Measurements from ENCODE around the gene PRR22. TPM values are rescaled to one million over a fixed set of nuclear protein-coding genes. Genes with fewer than 3 reads are reported as not detected.

The PRR22 gene
- total and polyA plus RNA-seq, 3 donors from 2014 or later: 24.0 to 54.9 (median 35.0) TPM

- H3K36me3 ChIP-seq (ENCODE audit: low read depth, missing control alignments): no peaks in the 10 kb centered on the region
These were observed 16.1 kb upstream of the PRR22 start for GRCh38 chr19:5800361-5801270.

GRCh38 chr19:5799247-5800241 lies 15.0 kb upstream of the PRR22 start:
- H3K27me3 ChIP-seq: no peaks in the 10 kb centered on the region

More at GRCh38 chr19:5800361-5801270, 16.1 kb upstream of the PRR22 start:
- 40 to 42% methylated on average over 9 to 15 of the region's 17 CpGs for WGBS, 2 donors
- H3K27ac ChIP-seq: no peak overlapping the region
- no peak overlapping the region for H3K4me3 ChIP-seq
- TF ChIP-seq POLR2A (IDR thresholded peaks at IDR 0.05): no peak
- TF ChIP-seq CTCF (IDR thresholded peaks at IDR 0.05): no peak
- no peaks in the 10 kb centered on the region for H3K9me3 ChIP-seq
- intact Hi-C loops (cut with DNase I; ENCODE audit: low total_unique reads): no loop called here
- no peaks in the 10 kb centered on the region for H3K27me3 ChIP-seq
- H3K4me1 ChIP-seq: peaks cover 47% of the 10 kb centered on the region
- DNase-seq: no peak

GRCh38 chr19:5798244-5798643 lies 13.7 kb upstream of the PRR22 start:
- peaks cover 40% of the 10 kb centered on the region for H3K4me1 ChIP-seq
- H3K36me3 ChIP-seq (ENCODE audit: low read depth, missing control alignments): no peaks in the 10 kb centered on the region
- TF ChIP-seq CTCF (IDR thresholded peaks at IDR 0.05) (no peak), POLR2A (IDR thresholded peaks at IDR 0.05) (no peak)
- WGBS, 2 donors: 93 to 95% methylated on average over 8 of the region's 8 CpGs
- no peaks in the 10 kb centered on the region for H3K27me3 ChIP-seq
- intact Hi-C loops (cut with DNase I; ENCODE audit: low total_unique reads): no loop called here
- no peaks in the 10 kb centered on the region for H3K9me3 ChIP-seq
- H3K27ac ChIP-seq: peak overlapping the region in 1 of 2 donors; percentile 15
- H3K4me3 ChIP-seq: no peak overlapping the region
- no peak for DNase-seq

More at GRCh38 chr19:5799247-5800241, 15.0 kb upstream of the PRR22 start:
- Histone ChIP-seq H3K36me3 (ENCODE audit: low read depth, missing control alignments) (no peaks in the 10 kb centered on the region), H3K4me3 (no peak overlapping the region), H3K4me1 (peaks cover 47% of the 10 kb centered on the region), H3K9me3 (no peaks in the 10 kb centered on the region), H3K27ac (peak overlapping the region; percentile 15 to 65)
- DNase-seq: peak; percentile 86
- TF ChIP-seq CTCF (IDR thresholded peaks at IDR 0.05) (no peak), POLR2A (IDR thresholded peaks at IDR 0.05) (no peak)
- WGBS, 2 donors: 52 to 74% methylated on average over 17 to 37 of the region's 37 CpGs
- intact Hi-C loops (cut with DNase I; ENCODE audit: low total_unique reads): no loop called here

- Histone ChIP-seq H3K4me1 (peaks cover 20% of the 10 kb centered on the region), H3K36me3 (ENCODE audit: low read depth, missing control alignments) (no peaks in the 10 kb centered on the region), H3K27me3 (no peaks in the 10 kb centered on the region), H3K27ac (no peak overlapping the region), H3K4me3 (no peak overlapping the region), H3K9me3 (no peaks in the 10 kb centered on the region)
- TF ChIP-seq POLR2A (IDR thresholded peaks at IDR 0.05) (no peak), CTCF (IDR thresholded peaks at IDR 0.05) (no peak)
- 88 to 92% methylated on average over 7 of the region's 7 CpGs for WGBS, 2 donors
- DNase-seq: no peak
- intact Hi-C loops (cut with DNase I; ENCODE audit: low total_unique reads): no loop called here
These were observed 10.9 kb upstream of the PRR22 start for GRCh38 chr19:5795382-5795919.

All from testis (tissue), 3 donors.